Activated naive CD8-positive, alpha-beta T cell treated with anti-CD3 and anti-CD28 coated beads, Interleukin-2, amount 50 U/mL, for 24 hours (primary cell): ENCODE results near the gene RAB35.

Source experiments
- ATAC-seq: fragments of 150-1000 bp; cut with Tn5 transposase; one replicate; pipeline ENCODE4 v1.10.0; 2021
- DNase-seq: peaks from one replicate; pipeline ENCODE4 v3.0.0; 2021
- H3K27ac Mint-ChIP-seq: one replicate; pipeline ENCODE4 v1.8.0; 2021; ENCODE audit warnings: mild to moderate bottlenecking, mixed read lengths
- H3K27me3 Mint-ChIP-seq: one replicate; pipeline ENCODE4 v1.8.0; 2021; ENCODE audit warnings: mixed read lengths
- H3K36me3 Mint-ChIP-seq: one replicate; pipeline ENCODE4 v1.8.0; 2021; ENCODE audit warnings: low read depth, mixed read lengths
- H3K4me1 Mint-ChIP-seq: one replicate; pipeline ENCODE4 v1.8.0; 2021; ENCODE audit warnings: mixed read lengths
- H3K4me3 Mint-ChIP-seq: one replicate; pipeline ENCODE4 v1.8.0; 2021; ENCODE audit warnings: mild to moderate bottlenecking, moderate library complexity, mixed read lengths
- H3K9me3 Mint-ChIP-seq: one replicate; pipeline ENCODE4 v1.8.0; 2021; ENCODE audit warnings: mixed read lengths

The RAB35 gene

DNA sequence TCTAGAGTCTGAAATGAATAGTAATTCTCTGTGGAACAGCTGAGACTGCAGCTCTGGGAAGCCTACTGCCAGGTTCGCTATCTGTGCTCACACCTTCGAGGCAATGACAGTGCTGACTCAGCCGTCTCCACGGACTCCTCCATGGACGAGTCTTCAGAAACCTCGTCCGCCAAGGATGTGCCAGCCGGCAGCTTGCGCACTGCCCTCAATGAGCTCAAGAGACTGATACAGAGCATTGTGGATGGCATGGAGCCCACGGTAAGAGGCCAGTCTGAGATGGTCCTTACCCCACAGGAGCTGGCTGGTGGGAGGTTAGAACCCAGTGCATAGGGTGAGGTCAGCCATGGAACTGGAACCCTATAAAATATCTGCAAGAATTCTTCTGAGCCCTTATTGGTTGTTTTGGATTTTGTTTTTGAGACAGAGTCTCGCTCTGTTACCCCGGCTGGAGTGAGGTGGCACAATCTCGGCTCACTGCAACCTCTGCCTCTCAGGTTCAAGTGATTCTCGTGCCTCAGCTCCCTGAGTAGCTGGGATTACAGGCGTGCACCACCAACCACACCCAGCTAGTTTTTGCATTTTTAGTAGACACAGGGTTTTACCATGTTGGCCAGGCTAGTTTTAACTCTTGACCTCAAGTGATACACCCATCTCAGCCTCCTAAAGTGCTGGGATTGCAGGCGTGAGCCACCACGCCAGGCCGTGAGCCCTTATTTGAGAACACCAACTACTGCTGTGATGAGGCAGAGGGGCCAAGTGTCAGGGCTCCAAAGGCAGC is 43.9 kb downstream of the RAB35 start:
- Mint-ChIP-seq H3K4me1 (peaks cover 15% of the 10 kb centered on the region), H3K27ac (no peak overlapping the region)

DNA sequence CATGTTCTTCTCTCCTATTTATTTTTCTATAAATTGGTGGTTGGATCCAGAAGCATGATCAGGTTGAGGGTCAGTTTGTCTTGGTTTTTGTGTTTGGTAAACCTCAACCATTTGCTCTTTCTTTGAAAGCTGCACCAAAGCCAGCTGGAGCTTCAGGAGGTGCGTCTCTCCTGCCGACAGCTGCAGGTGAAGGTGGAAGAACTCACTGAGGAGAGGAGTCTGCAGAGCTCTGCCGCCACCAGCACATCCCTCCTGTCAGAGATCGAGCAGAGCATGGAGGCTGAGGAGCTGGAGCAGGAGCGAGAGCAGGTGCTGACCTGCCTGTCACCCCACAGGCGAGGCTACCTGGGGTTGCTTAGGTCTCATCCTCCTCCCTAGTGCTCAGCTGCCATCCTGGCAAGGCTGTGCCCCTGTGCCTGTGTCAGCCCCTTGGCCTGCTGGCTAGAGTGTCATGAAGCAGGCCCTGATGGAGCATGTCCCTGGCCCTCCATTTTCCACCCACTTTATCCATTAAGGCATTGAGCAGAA is 45.0 kb downstream of the RAB35 start:
- Mint-ChIP-seq H3K27me3 (no peaks in the 10 kb centered on the region), H3K4me1 (peaks cover 14% of the 10 kb centered on the region), H3K36me3 (peaks cover 58% of the 10 kb centered on the region), H3K9me3 (no peaks in the 10 kb centered on the region), H3K4me3 (no peak overlapping the region), H3K27ac (no peak overlapping the region)
- ATAC-seq = no peak
- no peak for DNase-seq

More for the DNA sequence above, 43.9 kb downstream of the RAB35 start:
- Mint-ChIP-seq H3K27me3 (no peaks in the 10 kb centered on the region), H3K9me3 (no peaks in the 10 kb centered on the region), H3K36me3 (peaks cover 57% of the 10 kb centered on the region), H3K4me3 (no peak overlapping the region)
- ATAC-seq = no peak
- DNase-seq = no peak

DNA sequence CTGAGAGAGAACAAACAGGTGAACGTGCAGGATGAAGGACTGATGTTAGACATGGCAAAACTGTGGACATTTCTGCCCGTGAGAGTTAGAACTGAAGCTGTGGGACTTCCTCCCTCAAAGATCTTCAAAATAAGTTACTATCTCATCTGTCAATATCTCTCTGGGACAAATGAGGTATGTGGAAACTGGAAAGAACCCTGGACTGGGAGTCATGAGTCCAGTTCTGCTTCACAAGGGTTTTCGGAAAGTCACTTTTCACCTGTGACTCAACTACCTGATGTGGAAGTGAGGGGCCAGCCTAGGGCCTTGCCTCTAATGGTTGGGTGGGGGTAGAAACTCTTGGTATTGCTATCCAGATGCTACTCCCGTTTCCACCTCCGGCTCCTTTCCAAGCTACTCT is 47.3 kb downstream of the RAB35 start:
- DNase-seq (no peak), ATAC-seq (no peak)
- Mint-ChIP-seq H3K36me3 (peaks cover 53% of the 10 kb centered on the region), H3K4me3 (no peak overlapping the region), H3K4me1 (peaks cover 8% of the 10 kb centered on the region), H3K27ac (no peak overlapping the region), H3K9me3 (no peaks in the 10 kb centered on the region), H3K27me3 (no peaks in the 10 kb centered on the region)

DNA sequence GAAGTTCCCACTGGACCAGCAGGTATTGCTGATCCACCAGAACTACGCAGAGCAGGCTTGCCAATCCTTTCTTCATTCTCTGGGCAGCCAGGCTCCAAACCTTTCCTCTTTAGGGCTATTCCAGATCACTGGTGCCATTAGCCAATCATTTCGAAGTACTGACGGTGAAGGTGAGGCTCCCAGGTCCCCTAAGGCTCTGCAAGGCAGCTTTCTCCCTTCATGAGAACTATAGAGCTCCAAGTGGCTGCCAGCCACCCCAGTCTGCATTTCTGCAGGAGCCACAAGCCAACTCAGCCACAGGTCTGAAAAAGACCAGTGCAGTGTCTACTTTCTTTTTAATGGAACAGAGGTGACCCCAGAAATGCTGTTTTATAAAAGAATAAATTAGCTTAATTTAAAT is 48.7 kb downstream of the RAB35 start:
- peaks cover 53% of the 10 kb centered on the region for H3K36me3 Mint-ChIP-seq
- ATAC-seq (no peak), DNase-seq (no peak)
- no peaks in the 10 kb centered on the region for H3K27me3 Mint-ChIP-seq
- H3K27ac Mint-ChIP-seq = no peak overlapping the region
- H3K9me3 Mint-ChIP-seq = no peaks in the 10 kb centered on the region
- peaks cover 5% of the 10 kb centered on the region for H3K4me1 Mint-ChIP-seq
- no peak overlapping the region for H3K4me3 Mint-ChIP-seq

DNA sequence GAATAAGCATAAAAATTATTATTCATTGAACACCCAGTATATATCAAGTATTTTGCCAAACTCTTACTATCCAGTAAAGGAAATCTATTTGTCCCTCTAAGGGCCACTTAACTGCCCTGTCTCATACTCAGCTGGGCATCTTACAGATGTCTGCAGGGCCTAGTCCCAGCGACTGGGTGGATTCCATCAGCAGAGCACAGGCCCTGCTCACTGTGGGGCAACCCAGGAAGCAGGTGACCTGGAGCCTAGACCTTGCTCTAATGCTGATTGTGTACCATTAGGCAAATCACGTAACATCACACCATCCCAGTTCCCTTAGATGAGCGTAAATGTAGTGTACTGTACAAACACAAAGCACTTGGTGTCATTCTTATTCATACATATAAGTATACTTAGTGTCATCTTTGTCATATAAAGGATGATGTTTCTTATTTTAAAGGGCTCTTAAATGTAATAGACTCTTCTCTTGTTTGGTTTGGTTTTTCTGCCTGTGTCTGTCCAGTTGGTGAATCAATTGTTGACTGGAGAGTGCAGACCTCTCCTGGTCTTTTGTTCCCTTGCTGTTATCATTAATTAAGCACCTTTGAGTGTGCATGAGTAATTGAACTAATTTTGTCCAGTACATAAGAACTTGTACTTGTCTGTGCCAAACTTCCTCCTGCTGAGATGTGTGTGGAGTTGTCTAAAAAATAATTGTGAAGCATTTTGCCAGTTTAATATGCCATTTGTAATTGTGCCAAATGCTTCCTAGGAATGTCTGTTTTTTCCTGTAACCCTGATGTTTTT is 49.3 kb downstream of the RAB35 start:
- H3K4me3 Mint-ChIP-seq = no peak overlapping the region
- H3K4me1 Mint-ChIP-seq = peaks cover 10% of the 10 kb centered on the region
- H3K36me3 Mint-ChIP-seq = peaks cover 51% of the 10 kb centered on the region
- ATAC-seq = no peak
- no peaks in the 10 kb centered on the region for H3K9me3 Mint-ChIP-seq
- no peaks in the 10 kb centered on the region for H3K27me3 Mint-ChIP-seq
- DNase-seq = no peak
- no peak overlapping the region for H3K27ac Mint-ChIP-seq

DNA sequence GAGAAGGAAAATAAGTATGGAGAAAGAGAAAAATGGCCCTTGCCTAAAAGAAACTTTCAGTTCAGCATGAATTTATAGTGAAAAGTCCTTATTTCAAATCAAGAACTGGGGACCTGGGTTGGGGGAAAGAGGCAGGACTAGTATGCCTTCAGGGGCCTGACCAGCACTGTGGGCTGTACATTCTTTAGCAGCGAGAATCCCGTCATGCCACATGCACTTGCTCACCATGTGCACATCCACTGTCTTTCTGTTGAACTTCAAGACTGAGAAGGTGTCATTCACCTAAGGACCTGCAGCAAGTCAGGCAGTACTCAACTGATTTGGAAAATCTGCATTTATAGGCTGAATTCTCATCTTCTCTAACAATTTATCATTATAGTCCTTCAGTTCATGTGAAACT is 50.2 kb downstream of the RAB35 start:
- no peaks in the 10 kb centered on the region for H3K27me3 Mint-ChIP-seq
- H3K27ac Mint-ChIP-seq = no peak overlapping the region
- H3K9me3 Mint-ChIP-seq = no peaks in the 10 kb centered on the region
- no peak for ATAC-seq
- peaks cover 10% of the 10 kb centered on the region for H3K4me1 Mint-ChIP-seq
- no peak for DNase-seq
- no peak overlapping the region for H3K4me3 Mint-ChIP-seq
- peaks cover 49% of the 10 kb centered on the region for H3K36me3 Mint-ChIP-seq

DNA sequence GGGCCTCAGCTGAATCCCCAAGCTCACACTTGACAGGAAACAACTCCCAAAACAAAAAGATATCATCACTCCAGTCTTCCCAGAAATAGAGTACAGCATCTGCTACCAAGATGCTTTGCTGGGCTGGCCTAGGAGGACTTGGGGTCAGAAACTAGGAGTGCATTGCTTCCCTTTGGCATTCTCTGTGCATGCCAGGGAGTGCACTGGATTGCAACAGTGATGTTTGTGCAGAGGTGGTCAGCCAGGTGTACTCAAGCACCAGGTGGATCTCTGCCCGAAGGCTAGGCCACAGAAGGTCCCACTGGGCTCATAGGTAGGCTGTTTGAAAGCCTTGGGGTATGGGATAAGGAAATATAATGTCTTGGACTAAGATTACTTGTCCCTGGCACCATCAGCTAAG is 51.1 kb downstream of the RAB35 start:
- Mint-ChIP-seq H3K4me3 (no peak overlapping the region), H3K4me1 (peaks cover 13% of the 10 kb centered on the region), H3K36me3 (peaks cover 53% of the 10 kb centered on the region), H3K27ac (no peak overlapping the region), H3K9me3 (no peaks in the 10 kb centered on the region), H3K27me3 (no peaks in the 10 kb centered on the region)
- ATAC-seq (no peak), DNase-seq (no peak)

DNA sequence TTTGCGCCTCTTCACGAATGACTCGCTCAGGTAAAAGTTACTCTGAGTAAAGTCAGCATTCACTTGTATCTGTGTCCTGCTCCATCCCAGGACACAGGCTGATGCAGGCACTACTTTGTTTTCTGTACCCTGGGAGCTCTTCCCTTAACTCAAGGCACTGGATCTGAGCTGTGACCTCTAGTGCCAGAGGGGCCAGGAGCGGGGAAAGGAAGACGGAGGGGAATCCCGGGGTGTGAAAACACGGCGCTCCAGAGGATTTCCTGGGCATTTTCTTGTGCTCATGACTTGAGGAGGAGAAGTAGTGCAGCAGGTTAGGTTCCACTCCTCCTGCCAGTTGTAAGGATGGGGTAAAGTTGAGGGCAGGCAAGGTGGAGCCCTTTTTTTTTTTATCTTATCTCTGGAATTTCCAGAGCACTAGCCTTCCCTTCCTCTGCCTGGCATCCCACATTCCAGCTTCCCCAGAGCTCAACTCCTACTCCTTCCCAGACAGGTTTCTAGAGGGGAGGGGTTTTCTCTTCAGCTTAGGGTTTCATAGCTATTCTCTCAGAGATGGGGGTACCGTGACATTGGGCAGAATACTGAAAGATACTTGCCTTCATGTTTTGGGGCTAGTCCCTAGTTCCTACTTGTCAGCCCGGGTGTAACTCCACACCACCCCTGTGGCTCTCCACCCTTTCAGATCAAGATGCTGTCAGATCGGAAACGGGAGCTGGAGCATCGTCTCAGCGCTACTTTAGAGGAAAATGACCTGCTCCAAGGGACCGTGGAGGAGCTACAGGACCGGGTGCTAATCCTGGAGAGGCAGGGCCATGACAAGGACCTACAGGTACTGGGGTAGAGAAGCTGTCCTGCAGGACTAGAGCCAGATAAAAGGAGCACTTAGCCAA is 52.3 kb downstream of the RAB35 start:
- Mint-ChIP-seq H3K27ac (peak overlapping the region; percentile 26), H3K4me1 (peaks cover 20% of the 10 kb centered on the region), H3K4me3 (no peak overlapping the region), H3K9me3 (no peaks in the 10 kb centered on the region), H3K36me3 (peaks cover 57% of the 10 kb centered on the region), H3K27me3 (no peaks in the 10 kb centered on the region)
- DNase-seq = no peak
- no peak for ATAC-seq

DNA sequence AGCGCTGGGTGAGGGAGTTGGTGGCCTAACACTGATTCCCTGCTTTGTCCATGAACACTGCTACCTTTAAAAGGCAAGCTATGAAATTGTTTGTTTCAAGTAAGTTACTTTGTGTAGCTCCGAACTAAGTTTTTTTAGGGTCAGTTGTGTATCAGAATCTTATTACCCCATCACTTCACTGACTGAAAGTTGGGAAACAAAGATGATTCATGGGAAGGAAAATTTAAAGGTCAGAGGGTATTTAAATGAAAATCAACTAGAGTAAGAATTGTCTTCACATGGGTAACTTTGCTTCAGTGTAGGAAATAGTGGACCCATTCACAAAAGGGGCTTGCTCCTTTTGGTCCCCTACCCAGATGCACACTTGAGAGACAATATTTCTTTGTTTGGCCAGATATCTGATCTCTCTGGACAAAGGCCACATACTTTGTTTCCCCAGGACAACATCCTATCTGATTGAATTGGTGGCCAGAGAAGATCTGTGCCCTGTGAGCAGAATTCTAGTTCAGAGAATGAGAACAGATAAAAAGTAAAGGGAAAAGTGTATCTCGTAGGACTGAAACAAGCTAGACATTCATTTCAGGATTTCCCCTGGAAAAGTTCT is 53.5 kb downstream of the RAB35 start:
- Mint-ChIP-seq H3K27me3 (no peaks in the 10 kb centered on the region), H3K4me1 (peaks cover 20% of the 10 kb centered on the region), H3K27ac (peak overlapping the region; percentile 36), H3K9me3 (no peaks in the 10 kb centered on the region), H3K4me3 (no peak overlapping the region), H3K36me3 (peaks cover 54% of the 10 kb centered on the region)
- DNase-seq = no peak
- ATAC-seq = no peak

DNA sequence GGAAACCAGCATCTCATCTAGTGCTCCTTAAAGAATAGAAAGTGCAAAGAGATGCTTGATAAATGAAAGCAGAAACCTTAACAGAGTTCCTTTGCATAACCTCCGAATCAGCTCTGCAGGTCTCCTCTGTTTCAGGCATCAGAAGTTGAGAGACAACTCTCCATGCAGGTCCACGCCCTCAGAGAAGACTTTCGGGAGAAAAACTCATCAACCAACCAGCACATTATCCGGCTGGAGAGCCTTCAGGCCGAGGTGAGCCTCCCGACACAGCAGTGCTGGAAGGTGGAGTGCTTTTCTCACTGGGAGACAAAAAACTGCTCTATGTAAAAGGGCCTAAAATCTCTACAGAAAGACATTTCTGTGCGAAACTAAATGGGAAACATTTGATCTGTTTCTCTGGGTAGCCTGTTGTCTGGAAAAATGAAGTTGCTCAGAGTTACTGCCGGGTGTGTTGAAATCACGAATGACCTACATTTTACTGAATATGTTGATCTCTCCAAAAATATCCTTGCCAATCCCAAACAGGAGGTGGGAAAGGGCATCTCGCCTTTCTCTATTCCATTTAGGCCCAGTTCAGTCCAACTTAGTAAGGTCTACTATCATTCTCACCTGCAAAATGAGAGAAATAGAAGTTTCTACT is 54.9 kb downstream of the RAB35 start:
- Mint-ChIP-seq H3K9me3 (no peaks in the 10 kb centered on the region), H3K27me3 (no peaks in the 10 kb centered on the region), H3K36me3 (peaks cover 49% of the 10 kb centered on the region), H3K4me1 (peaks cover 20% of the 10 kb centered on the region), H3K27ac (no peak overlapping the region), H3K4me3 (no peak overlapping the region)
- DNase-seq (no peak), ATAC-seq (no peak)

DNA sequence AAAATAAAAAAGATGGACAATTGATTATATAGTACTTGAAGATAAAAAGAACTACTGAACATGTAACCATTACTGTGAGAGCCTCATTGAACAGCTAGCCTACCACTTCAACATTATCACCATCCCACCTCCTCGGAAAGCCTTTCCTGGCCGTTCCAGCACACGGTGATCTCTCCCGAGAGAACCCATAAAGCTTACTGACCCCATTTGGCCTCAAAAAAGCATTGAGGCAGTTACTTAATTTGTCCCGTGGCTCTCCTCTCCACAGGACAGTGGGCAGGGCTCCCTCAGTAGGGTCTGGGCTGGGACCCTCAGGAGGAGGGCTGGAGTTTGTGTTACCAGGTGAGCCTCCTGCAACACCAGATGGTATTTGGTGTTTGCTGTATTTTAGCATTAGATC is 55.8 kb downstream of the RAB35 start:
- no peaks in the 10 kb centered on the region for H3K9me3 Mint-ChIP-seq
- no peak for ATAC-seq
- H3K36me3 Mint-ChIP-seq = peaks cover 39% of the 10 kb centered on the region

DNA sequence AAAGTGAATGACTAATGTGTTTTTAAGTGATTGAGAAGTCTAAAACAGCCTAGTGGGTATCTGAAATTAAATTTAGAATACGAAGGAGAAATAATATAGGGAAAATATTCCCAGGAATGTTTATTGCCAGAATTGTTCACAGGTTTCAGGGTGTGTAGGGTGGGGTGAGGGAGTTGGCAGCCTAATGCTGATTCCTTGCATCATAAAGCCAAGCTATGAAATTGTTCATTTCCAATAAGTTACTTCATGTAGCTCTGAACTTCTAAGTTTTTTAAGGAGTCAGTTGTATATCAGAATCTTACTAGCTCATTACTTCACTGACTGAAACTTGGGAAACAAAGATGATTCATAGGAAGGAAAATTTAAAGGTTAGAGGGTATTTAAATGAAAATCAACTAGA is 56.4 kb downstream of the RAB35 start:
- Mint-ChIP-seq H3K4me1 (peaks cover 23% of the 10 kb centered on the region), H3K27me3 (no peaks in the 10 kb centered on the region), H3K4me3 (no peak overlapping the region), H3K27ac (no peak overlapping the region), H3K36me3 (peaks cover 39% of the 10 kb centered on the region), H3K9me3 (no peaks in the 10 kb centered on the region)
- no peak for ATAC-seq
- DNase-seq = no peak

More for the DNA sequence above, 55.8 kb downstream of the RAB35 start:
- Mint-ChIP-seq H3K4me3 (no peak overlapping the region), H3K4me1 (peaks cover 22% of the 10 kb centered on the region), H3K27me3 (no peaks in the 10 kb centered on the region), H3K27ac (no peak overlapping the region)
- DNase-seq = no peak

DNA sequence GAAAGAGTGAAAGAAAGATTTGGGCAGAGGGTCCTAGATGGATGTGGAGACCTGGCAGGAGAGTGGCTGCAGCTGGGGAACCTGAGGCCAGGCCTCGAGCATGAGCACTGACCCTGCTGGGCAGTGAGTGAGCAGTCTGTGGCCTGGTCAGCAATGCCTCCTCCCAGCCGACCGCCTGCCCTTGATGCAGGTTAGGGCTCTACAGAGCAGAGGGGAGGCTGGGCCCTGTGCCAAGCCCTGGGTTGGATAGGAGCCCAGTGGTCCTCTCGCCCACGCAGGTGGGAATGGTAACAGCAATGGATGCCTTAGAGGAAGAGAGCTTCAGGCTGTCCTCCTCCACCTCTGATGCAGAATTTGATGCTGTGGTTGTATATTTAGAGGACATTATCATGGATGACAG is 59.8 kb downstream of the RAB35 start:
- H3K36me3 Mint-ChIP-seq = peaks cover 35% of the 10 kb centered on the region
- H3K9me3 Mint-ChIP-seq = no peaks in the 10 kb centered on the region
- DNase-seq (no peak), ATAC-seq (no peak)
- peaks cover 18% of the 10 kb centered on the region for H3K4me1 Mint-ChIP-seq
- no peak overlapping the region for H3K4me3 Mint-ChIP-seq
- no peaks in the 10 kb centered on the region for H3K27me3 Mint-ChIP-seq
- H3K27ac Mint-ChIP-seq = no peak overlapping the region
